Trophoblast cell (in vitro differentiated cells and primary cell): ENCODE data around the gene DIAPH1.

ENCODE experiments used
- DNase-seq, 2 donors: peaks; one replicate each; pipeline ENCODE4 v3.0.0-alpha.2; 2016
- H2AFZ ChIP-seq: 2 replicates; pipeline ENCODE4 v1.6.1; 2013; ENCODE audit warnings: low read length, moderate library complexity, mild to moderate bottlenecking; ENCODE audit not compliant: insufficient read depth, poor library complexity
- H2AK5ac ChIP-seq: 2 replicates; pipeline ENCODE4 v1.6.1; 2013; ENCODE audit warnings: mild to moderate bottlenecking, low read length
- H2BK120ac ChIP-seq: 2 replicates; pipeline ENCODE4 v1.6.1; 2013; ENCODE audit warnings: low read length, mild to moderate bottlenecking, moderate library complexity; ENCODE audit not compliant: insufficient read depth, poor library complexity
- H2BK12ac ChIP-seq: 2 replicates; pipeline ENCODE4 v1.6.1; 2013; ENCODE audit warnings: mild to moderate bottlenecking, low read length, moderate library complexity
- H2BK5ac ChIP-seq: 2 replicates; pipeline ENCODE4 v1.6.1; 2013; ENCODE audit warnings: low read length, low read depth, moderate library complexity, mild to moderate bottlenecking; ENCODE audit not compliant: poor library complexity
- H3K14ac ChIP-seq: 2 replicates; pipeline ENCODE4 v1.6.1; 2013; ENCODE audit warnings: mild to moderate bottlenecking, low read length
- H3K18ac ChIP-seq: 2 replicates; pipeline ENCODE4 v1.6.1; 2013; ENCODE audit warnings: mild to moderate bottlenecking, low read length
- H3K23ac ChIP-seq: 2 replicates; pipeline ENCODE4 v1.6.1; 2013; ENCODE audit warnings: low read length
- H3K27ac ChIP-seq: 2 replicates; pipeline ENCODE4 v1.5.1; 2013; ENCODE audit warnings: low read depth, mild to moderate bottlenecking, inconsistent platforms, low read length, moderate library complexity
- H3K27me3 ChIP-seq: 2 replicates; pipeline ENCODE4 v1.6.1; 2013; ENCODE audit warnings: inconsistent platforms, mild to moderate bottlenecking, low read length, moderate library complexity; ENCODE audit not compliant: insufficient read depth
- H3K36me3 ChIP-seq, 2 experiments: 1 replicate in 1 of 2; 2 replicates in 1 of 2; pipeline ENCODE4 v1.6.1; 2013; ENCODE audit warnings: low read length in 2 of 2, mild to moderate bottlenecking in 2 of 2, moderate library complexity in 1 of 2; ENCODE audit not compliant: insufficient read depth in 2 of 2, control insufficient read depth in 1 of 2
- H3K4ac ChIP-seq: 2 replicates; pipeline ENCODE4 v1.6.1; 2013; ENCODE audit warnings: low read depth, mild to moderate bottlenecking, low read length, moderate library complexity
- H3K4me1 ChIP-seq, 2 experiments: 1 replicate in 1 of 2; 2 replicates in 1 of 2; pipeline ENCODE4 v1.6.1; 2013; ENCODE audit warnings: low read length in 2 of 2, mild to moderate bottlenecking in 2 of 2, moderate library complexity in 1 of 2; ENCODE audit not compliant: insufficient read depth in 2 of 2, control insufficient read depth in 1 of 2
- H3K4me2 ChIP-seq: 2 replicates; pipeline ENCODE4 v1.6.1; 2013; ENCODE audit warnings: inconsistent platforms, mild to moderate bottlenecking, low read length, moderate library complexity
- H3K4me3 ChIP-seq: 2 replicates; pipeline ENCODE4 v1.5.1; 2013; ENCODE audit warnings: mild to moderate bottlenecking, low read depth, low read length, inconsistent platforms
- H3K79me1 ChIP-seq: one replicate; pipeline ENCODE4 v1.6.1; 2013; ENCODE audit warnings: low read length
- H3K79me2 ChIP-seq: 2 replicates; pipeline ENCODE4 v1.6.1; 2013; ENCODE audit warnings: low read length, mild to moderate bottlenecking; ENCODE audit not compliant: control insufficient read depth, insufficient read depth, poor library complexity
- H3K9ac ChIP-seq: 2 replicates; pipeline ENCODE4 v1.6.1; 2013; ENCODE audit warnings: mild to moderate bottlenecking, low read length
- H3K9me3 ChIP-seq: 2 replicates; pipeline ENCODE4 v1.6.1; 2013; ENCODE audit warnings: low read depth, mild to moderate bottlenecking, control low read depth, inconsistent platforms, low read length; ENCODE audit not compliant: insufficient read depth
- H4K12ac ChIP-seq: 2 replicates; pipeline ENCODE4 v1.6.1; 2013; ENCODE audit warnings: low read depth, mild to moderate bottlenecking, low read length, moderate library complexity
- H4K8ac ChIP-seq: 2 replicates; pipeline ENCODE4 v1.6.1; 2013; ENCODE audit warnings: low read depth, mild to moderate bottlenecking, low read length, moderate library complexity
- H4K91ac ChIP-seq: one replicate; pipeline ENCODE4 v1.6.1; 2013; ENCODE audit warnings: low read depth, mild to moderate bottlenecking, low read length, moderate library complexity
- WGBS: extraction: QIAGEN DNeasy Blood & Tissue Kit; methylation state at CpG from one replicate; pipeline ENCODE4 v1.1.7; 2013; ENCODE audit warnings: missing lambda C conversion rate; ENCODE audit not compliant: insufficient read length, insufficient coverage; ENCODE audit errors: extremely low coverage; 5-methylcytosine and 5-hydroxymethylcytosine counted together

The DIAPH1 gene

GRCh38 chr5:141639357-141640050 lies 20.7 kb upstream of the DIAPH1 start:
- peaks cover 7% of the 10 kb centered on the region for H3K79me1 ChIP-seq
- no peak overlapping the region for H3K9ac ChIP-seq
- no peak overlapping the region for H4K12ac ChIP-seq
- no peak overlapping the region for H2AK5ac ChIP-seq
- peaks cover 2% of the 10 kb centered on the region for H3K9me3 ChIP-seq
- H3K79me2 ChIP-seq = peaks cover 6% of the 10 kb centered on the region
- H3K4ac ChIP-seq = no peak overlapping the region
- no peak overlapping the region for H3K23ac ChIP-seq
- H2BK120ac ChIP-seq = no peak overlapping the region
- H3K27ac ChIP-seq = no peak overlapping the region
- peaks cover 14 to 19% of the 10 kb centered on the region in 2 experiments for H3K36me3 ChIP-seq
- H2BK5ac ChIP-seq = no peak overlapping the region
- H3K4me3 ChIP-seq = no peak overlapping the region
- H4K91ac ChIP-seq = no peak overlapping the region
- WGBS = no CpG with 5 or more reads among the region's 12 CpGs
- H3K18ac ChIP-seq = no peak overlapping the region
- peaks cover 6 to 15% of the 10 kb centered on the region in 2 experiments for H3K4me1 ChIP-seq
- no peak overlapping the region for H3K4me2 ChIP-seq
- no peaks in the 10 kb centered on the region for H3K27me3 ChIP-seq
- H2AFZ ChIP-seq = no peak overlapping the region
- no peak overlapping the region for H2BK12ac ChIP-seq
- no peak for DNase-seq
- H3K14ac ChIP-seq = no peak overlapping the region
- no peak overlapping the region for H4K8ac ChIP-seq

GRCh38 chr5:141638771-141639170 lies 20.0 kb upstream of the DIAPH1 start:
- Histone ChIP-seq H3K9ac (peak overlapping the region; percentile 14), H3K14ac (no peak overlapping the region), H3K27ac (no peak overlapping the region), H3K9me3 (peaks cover 2% of the 10 kb centered on the region), H4K8ac (no peak overlapping the region), H3K23ac (no peak overlapping the region), H3K4ac (no peak overlapping the region), H4K12ac (no peak overlapping the region), H2AFZ (no peak overlapping the region), H3K36me3 (peaks cover 10 to 17% of the 10 kb centered on the region in 2 experiments), H2BK5ac (no peak overlapping the region), H2BK120ac (no peak overlapping the region), H3K4me3 (no peak overlapping the region), H3K4me1 (peaks cover 6 to 15% of the 10 kb centered on the region in 2 experiments), H3K79me1 (peaks cover 7% of the 10 kb centered on the region), H3K18ac (no peak overlapping the region), H3K79me2 (peaks cover 6% of the 10 kb centered on the region), H2AK5ac (no peak overlapping the region), H2BK12ac (no peak overlapping the region), H3K4me2 (no peak overlapping the region), H3K27me3 (no peaks in the 10 kb centered on the region), H4K91ac (no peak overlapping the region)
- WGBS = no CpG with 5 or more reads among the region's 2 CpGs
- DNase-seq = no peak

- Histone ChIP-seq H3K79me2 (peaks cover 6% of the 10 kb centered on the region), H3K4me2 (peak overlapping the region; percentile 95), H3K4me1 (peaks cover 6 to 15% of the 10 kb centered on the region in 2 experiments), H3K18ac (no peak overlapping the region), H2AFZ (peak overlapping the region; percentile 40), H3K9ac (no peak overlapping the region), H3K23ac (peak overlapping the region; percentile 19), H3K36me3 (peaks cover 9 to 16% of the 10 kb centered on the region in 2 experiments), H3K27ac (no peak overlapping the region), H2BK120ac (no peak overlapping the region), H4K8ac (no peak overlapping the region), H3K27me3 (no peaks in the 10 kb centered on the region), H3K9me3 (peaks cover 2% of the 10 kb centered on the region), H3K4ac (no peak overlapping the region), H2BK12ac (no peak overlapping the region), H3K79me1 (peaks cover 7% of the 10 kb centered on the region), H2AK5ac (no peak overlapping the region), H4K12ac (no peak overlapping the region), H3K4me3 (peak overlapping the region; percentile 71), H4K91ac (no peak overlapping the region), H3K14ac (no peak overlapping the region), H2BK5ac (no peak overlapping the region)
- peak; percentile 68 for DNase-seq
- WGBS = no CpG with 5 or more reads among the region's 40 CpGs
Observed at GRCh38 chr5:141637767-141638419, 19.1 kb upstream of the DIAPH1 start.

GRCh38 chr5:141637123-141637766 lies 18.4 kb upstream of the DIAPH1 start:
- peak overlapping the region; percentile 95 for H3K4me2 ChIP-seq
- no peak overlapping the region for H4K12ac ChIP-seq
- no peak overlapping the region for H2BK120ac ChIP-seq
- no peak overlapping the region for H3K23ac ChIP-seq
- no peak overlapping the region for H2BK12ac ChIP-seq
- peak overlapping the region; percentile 72 for H2AFZ ChIP-seq
- peak overlapping the region; percentile 10 for H3K9ac ChIP-seq
- peak overlapping the region; percentile 71 for H3K4me3 ChIP-seq
- H3K9me3 ChIP-seq = peaks cover 2% of the 10 kb centered on the region
- H3K4me1 ChIP-seq = peaks cover 6 to 15% of the 10 kb centered on the region in 2 experiments
- no peak overlapping the region for H2BK5ac ChIP-seq
- no peak overlapping the region for H4K91ac ChIP-seq
- H3K79me1 ChIP-seq = peaks cover 7% of the 10 kb centered on the region
- no CpG with 5 or more reads among the region's 63 CpGs for WGBS
- H2AK5ac ChIP-seq = no peak overlapping the region
- no peak overlapping the region for H3K14ac ChIP-seq
- no peak overlapping the region for H3K27ac ChIP-seq
- H3K79me2 ChIP-seq = peaks cover 6% of the 10 kb centered on the region
- no peak overlapping the region for H3K4ac ChIP-seq
- peaks cover 7 to 15% of the 10 kb centered on the region in 2 experiments for H3K36me3 ChIP-seq
- H3K18ac ChIP-seq = no peak overlapping the region
- peak; percentile 71 to 75 for DNase-seq
- peak overlapping the region; percentile 19 for H4K8ac ChIP-seq
- no peaks in the 10 kb centered on the region for H3K27me3 ChIP-seq
